NT2/D1 (cell line): ENCODE results near the gene CPHXL2.

Experiments
- DNase-seq: peaks from one replicate; pipeline ENCODE4 v3.0.0-alpha.2; 2011; ENCODE audit warnings: low read depth, low spot score
- H3K27me3 ChIP-seq: 2 replicates; pipeline ENCODE4 v1.6.0; 2011; ENCODE audit warnings: mild to moderate bottlenecking; ENCODE audit not compliant: insufficient read length, insufficient read depth
- H3K36me3 ChIP-seq: 2 replicates; pipeline ENCODE4 v1.6.1; 2011; ENCODE audit warnings: mild to moderate bottlenecking, low read length, mixed read lengths; ENCODE audit not compliant: insufficient read depth, insufficient read length
- H3K4me1 ChIP-seq: 2 replicates; pipeline ENCODE4 v1.5.1; 2011; ENCODE audit not compliant: insufficient read depth, insufficient read length
- H3K4me3 ChIP-seq: 2 replicates; pipeline ENCODE4 v1.5.1; 2011; ENCODE audit warnings: low read depth; ENCODE audit not compliant: insufficient read length
- H3K9ac ChIP-seq: 2 replicates; pipeline ENCODE4 v1.6.0; 2011; ENCODE audit warnings: low read depth; ENCODE audit not compliant: insufficient read length
- H3K9me3 ChIP-seq: 2 replicates; pipeline ENCODE4 v1.5.1; 2011; ENCODE audit warnings: mild to moderate bottlenecking, low read length; ENCODE audit not compliant: insufficient read depth
- SUZ12 ChIP-seq: IDR thresholded peaks from 2 replicates; pipeline ENCODE4 v1.6.1; 2011; ENCODE audit not compliant: insufficient read length, insufficient read depth; ENCODE audit errors: extremely low read depth
- YY1 ChIP-seq: IDR thresholded peaks from 2 replicates; pipeline ENCODE4 v1.6.1; 2011; ENCODE audit not compliant: insufficient read length, insufficient read depth
- ZNF274 ChIP-seq: IDR thresholded peaks from 2 replicates; pipeline ENCODE4 v1.6.1; 2011; ENCODE audit warnings: mild to moderate bottlenecking, low read depth, low read length

The CPHXL2 gene

GRCh38 chr16:75615619-75616018, 61.2 kb downstream of the CPHXL2 start:
- no peak for TF ChIP-seq YY1
- no peak for TF ChIP-seq SUZ12
- TF ChIP-seq ZNF274 = no peak
- Histone ChIP-seq H3K4me3 (no peak overlapping the region), H3K9ac (no peak overlapping the region), H3K9me3 (no peaks in the 10 kb centered on the region), H3K36me3 (peaks cover 94% of the 10 kb centered on the region), H3K4me1 (no peaks in the 10 kb centered on the region), H3K27me3 (no peaks in the 10 kb centered on the region)
- no peak for DNase-seq

- no peaks in the 10 kb centered on the region for H3K27me3 ChIP-seq
- no peak for DNase-seq
- H3K9me3 ChIP-seq = no peaks in the 10 kb centered on the region
- no peak overlapping the region for H3K4me3 ChIP-seq
- TF ChIP-seq ZNF274 (no peak), YY1 (no peak), SUZ12 (no peak)
- peaks cover 92% of the 10 kb centered on the region for H3K36me3 ChIP-seq
- H3K4me1 ChIP-seq = no peaks in the 10 kb centered on the region
- no peak overlapping the region for H3K9ac ChIP-seq
These were observed 62.5 kb downstream of the CPHXL2 start for GRCh38 chr16:75614066-75614897.
